GM12878 (cell line): ENCODE data around the gene SHANK1. TPM values are rescaled to one million over a fixed set of nuclear protein-coding genes. Genes with fewer than 3 reads are reported as not detected.

Source experiments
- ATAC-seq: fragments of 200-7000 bp; cut with Tn5 transposase; 3 replicates; pipeline ENCODE4 v1.9.1; 2020; ENCODE audit warnings: mild to moderate bottlenecking, moderate library complexity
- BruUV-seq: library from RNA; stranded (reverse); fragments of 400-500 nt; replicated peaks from 2 replicates; lab custom pipeline; 2021; lab: Mats Ljungman, UMichigan
- CTCF ChIA-PET: fragments of 300-600 bp; sonication (Branson Sonifier 250); formaldehyde crosslinking; extraction: SDS; loops from one replicate; lab custom pipeline; 2021; ENCODE audit warnings: inconsistent platforms; lab: Yijun Ruan, JAX
- POLR2A ChIA-PET: fragments of 350-600 bp; formaldehyde crosslinking; extraction: SDS; loops from one replicate; lab custom pipeline; 2021; ENCODE audit warnings: inconsistent platforms; lab: Charles Lee
- RAD21 ChIA-PET: fragments of 300-600 bp; sonication (Branson Sonifier 250); formaldehyde crosslinking; loops from one replicate; lab custom pipeline; 2023; ENCODE audit warnings: antibody characterized with exemption; ENCODE audit not compliant: unreplicated experiment; lab: Charles Lee
- SMC1A ChIA-PET: fragments of 300-600 bp; sonication (Branson Sonifier 250); formaldehyde crosslinking; loops from one replicate; lab custom pipeline; 2023; ENCODE audit not compliant: unreplicated experiment, uncharacterized antibody; lab: Charles Lee
- DNase-seq: peaks from one replicate; pipeline ENCODE4 v3.0.0-alpha.2; 2011; ENCODE audit warnings: low read depth, low spot score
- FAIRE-seq: peaks from 3 replicates; lab custom pipeline; 2011; peaks lifted over from hg19 to GRCh38; lab: Jason Lieb, UNC
- H2AFZ ChIP-seq: 2 replicates; pipeline ENCODE4 v1.6.0; 2011; ENCODE audit warnings: low read depth, low read length, control low read depth; ENCODE audit not compliant: control insufficient read depth
- H3K27ac ChIP-seq: 2 replicates; pipeline ENCODE4 v1.5.1; 2011; ENCODE audit warnings: control low read depth; ENCODE audit not compliant: control insufficient read depth, insufficient read depth
- H3K27me3 ChIP-seq, 2 experiments: replicated peaks in 1 of 2; 2 replicates each; pipeline versions ENCODE4 v1.6.0 to v1.6.1; 2011; ENCODE audit warnings: low read length in 1 of 2; ENCODE audit not compliant: control insufficient read depth in 2 of 2, insufficient read depth in 2 of 2
- H3K36me3 ChIP-seq, 2 experiments: 2 replicates each; pipeline ENCODE4 v1.5.1; 2011; ENCODE audit warnings: low read length in 1 of 2; ENCODE audit not compliant: control insufficient read depth in 2 of 2, insufficient read depth in 2 of 2
- H3K4me1 ChIP-seq: 2 replicates; pipeline ENCODE4 v1.6.1; 2011; ENCODE audit warnings: mild to moderate bottlenecking, low read length, moderate library complexity, mixed read lengths; ENCODE audit not compliant: control insufficient read depth, insufficient read depth
- H3K4me2 ChIP-seq: 2 replicates; pipeline ENCODE4 v1.6.0; 2011; ENCODE audit warnings: control low read depth; ENCODE audit not compliant: control insufficient read depth, insufficient read depth
- H3K4me3 ChIP-seq: fragments of 200-600 bp; sonication (generic); 2 replicates; pipeline ENCODE4 v1.5.1; 2016
- H3K79me2 ChIP-seq: 2 replicates; pipeline ENCODE4 v1.6.0; 2011; ENCODE audit warnings: low read length; ENCODE audit not compliant: control insufficient read depth, insufficient read depth
- H3K9ac ChIP-seq: 2 replicates; pipeline ENCODE4 v1.8.0; 2011; ENCODE audit warnings: low read length, control low read depth, mixed read lengths; ENCODE audit not compliant: control insufficient read depth, insufficient read depth
- H3K9me3 ChIP-seq: replicated peaks from 3 replicates; pipeline ENCODE4 v1.5.1; 2011; ENCODE audit warnings: mild to moderate bottlenecking, low read length; ENCODE audit not compliant: control insufficient read depth, insufficient read depth
- H4K20me1 ChIP-seq: 2 replicates; pipeline ENCODE4 v1.6.0; 2011; ENCODE audit not compliant: control insufficient read depth, insufficient read depth
- ATF7 ChIP-seq: fragments of 450-650 bp; IDR thresholded peaks from 2 replicates; pipeline ENCODE4 v1.6.1; 2016; ENCODE audit warnings: low read depth, mild to moderate bottlenecking
- BHLHE40 ChIP-seq, 2 experiments: fragments of 450-650 bp in 1 of 2; IDR thresholded peaks; 2 replicates each; pipeline ENCODE4 v1.6.1; 2011 to 2017; ENCODE audit warnings: low read depth in 2 of 2, borderline replicate concordance in 1 of 2, improper control_type of control experiment in 1 of 2, low read length in 1 of 2, mild to moderate bottlenecking in 1 of 2
- CBFB ChIP-seq: IDR thresholded peaks from 2 replicates; pipeline ENCODE4 v1.6.1; 2016; ENCODE audit warnings: antibody characterized with exemption, low read depth
- HDAC2 ChIP-seq: fragments of 200-600 bp; sonication (generic); IDR thresholded peaks from 2 replicates; pipeline ENCODE4 v1.6.1; 2017
- HDAC6 ChIP-seq: fragments of 200-600 bp; sonication (generic); IDR thresholded peaks from one replicate; pipeline ENCODE4 v1.8.0; 2017; ENCODE audit warnings: antibody characterized with exemption; ENCODE audit not compliant: unreplicated experiment
- KLF5 ChIP-seq: fragments of 450-650 bp; IDR thresholded peaks from 2 replicates; pipeline ENCODE4 v1.6.1; 2014; ENCODE audit warnings: mild to moderate bottlenecking; ENCODE audit not compliant: partially characterized antibody
- POU2F2 ChIP-seq: IDR thresholded peaks from 3 replicates; pipeline ENCODE4 v1.6.1; 2011; ENCODE audit warnings: low read depth, mild to moderate bottlenecking, low read length, borderline replicate concordance
- RCOR1 ChIP-seq: conservative IDR thresholded peaks from 2 replicates; pipeline ENCODE4 v1.6.1; 2012; ENCODE audit warnings: low read depth, low read length, improper control_type of control experiment
- SUPT20H ChIP-seq: IDR thresholded peaks from 2 replicates; pipeline ENCODE4 v1.6.1; 2011; ENCODE audit warnings: low read depth, mild to moderate bottlenecking, low read length, moderate library complexity, borderline replicate concordance; ENCODE audit not compliant: control insufficient read depth
- WGBS: methylation state at CpG from one replicate; pipeline ENCODE4 v1.1.6; 2016; ENCODE audit warnings: low lambda C conversion rate; ENCODE audit not compliant: insufficient replicate concordance, insufficient coverage; ENCODE audit errors: missing lambda C conversion rate; 5-methylcytosine and 5-hydroxymethylcytosine counted together
- in situ Hi-C: fragments of 300-500 bp; cut with MboI; formaldehyde crosslinking; loops from 9 replicates; pipeline ENCODE4 v1.14.3; 2018; ENCODE audit warnings: mixed read lengths
- intact Hi-C: fragments of 100-400 bp; cut with micrococcal nuclease; formaldehyde crosslinking; loops from one replicate; pipeline ENCODE4 v1.14.2; 2022; ENCODE audit not compliant: unreplicated experiment
- polyA plus RNA-seq, 11 experiments: library from polyadenylated mRNA; depleted of rRNA in 4 of 11; unstranded in 6 of 11; stranded (reverse) in 5 of 11; fragments of >200 nt; fragmentation: Nextera tagmentation in 4 of 11; fragmentation: Illumina TruSeq in 1 of 11; extraction: Ambion mirVana in 4 of 11; extraction: Trizol in 1 of 11; gene quantifications; 1 replicate in 1 of 11; 2 replicates in 10 of 11; pipeline versions ENCODE4 v1.2.1 to v1.2.3, GENCODE V29; 2011 to 2016; ENCODE audit warnings: inconsistent platforms in 2 of 11, missing spikeins in 2 of 11, low read depth in 1 of 11
- total RNA-seq, 4 experiments: library from RNA; depleted of rRNA in 3 of 4; stranded (reverse); fragments of >200 nt in 3 of 4; fragmentation: Illumina TruSeq in 1 of 4; extraction: Trizol in 1 of 4; gene quantifications; 2 replicates each; pipeline versions ENCODE4 v1.2.1 to v1.2.3, GENCODE V29; 2013 to 2021
- TF ChIP-seq, protein P1 (sequence below): IDR thresholded peaks from 2 replicates; pipeline ENCODE4 v1.6.1; 2011; ENCODE audit warnings: borderline replicate concordance, low read depth, mild to moderate bottlenecking, moderate library complexity, mixed read lengths, low read length; ENCODE audit not compliant: insufficient read depth; ENCODE audit errors: extremely low read length

Gene SHANK1
- total and polyA plus RNA-seq, 10 of the 15 experiments (the other 5 are each of a cell fraction or from before 2014, with no cell fraction given) = not detected

DNA sequence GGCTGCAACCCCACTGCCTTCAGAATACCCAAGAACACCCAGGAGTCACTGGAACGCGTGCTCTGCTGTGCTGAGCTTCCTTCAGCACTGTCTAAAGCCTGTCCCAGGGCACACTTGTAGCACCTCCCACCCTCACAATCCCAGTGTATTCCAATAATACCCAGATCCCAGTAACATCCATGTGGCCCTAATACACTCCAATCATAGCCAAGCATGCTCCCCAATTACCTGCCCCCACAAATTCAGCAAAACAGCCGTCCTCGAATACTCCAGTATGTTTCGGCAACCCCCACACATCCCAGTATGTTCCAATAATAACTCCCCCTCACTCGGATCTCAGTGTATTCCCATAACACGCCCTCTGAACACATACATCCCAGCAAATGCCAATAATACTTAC, 29.2 kb downstream of the SHANK1 start:
- ChIA-PET CTCF (interaction anchor here (0.9 kb wide), 1 partner anchor 134 kb away, joined by 3 read pairs; no protein-coding TSS in a partner anchor), SMC1A (no interaction called here), RAD21 (no interaction called here), POLR2A (no interaction called here)
- Histone ChIP-seq H4K20me1 (no peaks in the 10 kb centered on the region), H3K27me3 (no peaks in the 10 kb centered on the region), H2AFZ (no peak overlapping the region), H3K4me1 (no peaks in the 10 kb centered on the region), H3K4me2 (no peak overlapping the region), H3K4me3 (no peak overlapping the region), H3K79me2 (no peaks in the 10 kb centered on the region), H3K27ac (no peak overlapping the region), H3K9ac (no peak overlapping the region), H3K9me3 (no peaks in the 10 kb centered on the region), H3K36me3 (no peaks in the 10 kb centered on the region)
- TF ChIP-seq BHLHE40 (IDR thresholded peaks at IDR 0.05; ENCODE audit: borderline replicate concordance in 1 of 2, low read depth in 2 of 2, low read length in 1 of 2) (no peak), HDAC2 (no peak), RCOR1 (no peak), ATF7 (no peak), POU2F2 (no peak), SUPT20H (no peak), HDAC6 (no peak), CBFB (no peak), KLF5 (no peak)
- TF ChIP-seq, protein P1, sequence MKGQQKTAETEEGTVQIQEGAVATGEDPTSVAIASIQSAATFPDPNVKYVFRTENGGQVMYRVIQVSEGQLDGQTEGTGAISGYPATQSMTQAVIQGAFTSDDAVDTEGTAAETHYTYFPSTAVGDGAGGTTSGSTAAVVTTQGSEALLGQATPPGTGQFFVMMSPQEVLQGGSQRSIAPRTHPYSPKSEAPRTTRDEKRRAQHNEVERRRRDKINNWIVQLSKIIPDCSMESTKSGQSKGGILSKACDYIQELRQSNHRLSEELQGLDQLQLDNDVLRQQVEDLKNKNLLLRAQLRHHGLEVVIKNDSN = no peak
- intact Hi-C loops = no loop called here
- WGBS = 27% methylated on average over 7 of the region's 7 CpGs
- FAIRE-seq (no peak), DNase-seq (no peak), ATAC-seq (no peak)
- in situ Hi-C loops = no loop called here
- BruUV-seq = no TSS peak
